Large intestine (tissue), 3 donors: ENCODE measurements around the gene AFMID. TPM values are rescaled to one million over a fixed set of nuclear protein-coding genes. Genes with fewer than 3 reads are reported as not detected.

Experiments used
- DNase-seq, 2 donors: peaks; one replicate each; pipeline versions ENCODE4 v3.0.0 to v3.0.0-alpha.2; 2013
- H3K27ac ChIP-seq: one replicate; pipeline ENCODE4 v1.5.1; 2013; ENCODE audit warnings: low read length
- H3K27me3 ChIP-seq: 2 replicates; pipeline ENCODE4 v1.6.1; 2013; ENCODE audit warnings: low read length; ENCODE audit not compliant: control insufficient read depth, insufficient read depth
- H3K36me3 ChIP-seq: 2 replicates; pipeline ENCODE4 v1.6.1; 2013; ENCODE audit warnings: low read length; ENCODE audit not compliant: control insufficient read depth, insufficient read depth
- H3K4me1 ChIP-seq: one replicate; pipeline ENCODE4 v1.6.1; 2013; ENCODE audit warnings: low read length; ENCODE audit not compliant: control insufficient read depth, insufficient read depth
- H3K4me3 ChIP-seq: one replicate; pipeline ENCODE4 v1.5.1; 2013; ENCODE audit warnings: low read length
- H3K9me3 ChIP-seq: one replicate; pipeline ENCODE4 v1.6.1; 2013; ENCODE audit warnings: mild to moderate bottlenecking, low read depth, low read length, moderate library complexity; ENCODE audit not compliant: control insufficient read depth
- WGBS: methylation state at CpG from one replicate; pipeline ENCODE4 v1.1.5; 2013; ENCODE audit warnings: low lambda C conversion rate; ENCODE audit not compliant: insufficient coverage; 5-methylcytosine and 5-hydroxymethylcytosine counted together
- polyA plus RNA-seq: library from polyadenylated mRNA; unstranded; fragments of 120-200 nt; gene quantifications from one replicate; pipeline ENCODE4 v1.2.1, GENCODE V29; 2013

AFMID gene
- polyA plus RNA-seq, 1 donor, result 50.8 TPM

DNA sequence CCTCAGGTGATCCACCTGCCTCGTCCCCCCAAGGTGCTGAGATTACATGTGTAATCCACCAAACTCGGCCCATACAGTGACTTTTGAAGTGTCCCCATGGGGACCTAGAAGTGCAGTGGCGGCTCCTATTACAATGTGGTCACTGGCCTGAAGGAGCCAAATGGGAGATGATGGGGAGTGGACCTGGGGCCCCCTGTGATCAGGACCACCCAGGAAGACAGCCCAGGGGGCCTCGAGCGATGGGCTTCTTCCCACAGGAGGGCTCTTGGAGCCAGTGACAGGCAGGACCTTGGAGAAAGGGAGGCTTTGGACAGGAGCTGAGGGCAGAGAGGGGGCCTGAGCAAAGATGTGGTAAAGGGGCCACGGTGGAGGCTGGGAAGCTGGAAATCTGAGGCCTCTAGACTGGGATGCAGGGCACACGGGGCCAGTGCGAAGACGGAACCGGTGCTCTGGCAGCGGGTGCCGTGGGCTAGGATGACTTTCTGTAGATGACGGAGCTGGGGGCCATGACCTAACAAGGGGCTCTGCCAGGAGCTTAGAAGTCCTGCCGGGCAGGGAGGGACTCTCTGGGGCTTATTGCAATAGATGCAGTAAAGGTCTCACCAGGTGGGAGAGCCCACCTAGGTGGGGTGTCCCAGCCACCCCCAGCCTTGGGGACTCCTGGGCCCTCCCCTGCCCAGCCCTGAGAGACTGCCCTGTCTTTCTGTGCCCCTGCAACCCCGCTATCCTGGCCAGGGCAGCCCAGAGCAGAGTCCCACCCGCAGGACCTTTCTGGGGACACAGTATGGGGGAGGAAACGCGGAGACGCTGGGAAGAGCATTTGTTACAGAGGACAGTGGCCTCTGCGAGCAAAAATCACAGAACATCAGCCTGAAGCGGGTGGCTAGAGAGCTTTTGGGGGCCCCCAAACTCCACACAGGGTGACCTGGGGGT lies 43.7 kb upstream of the AFMID start:
- peak overlapping the region; percentile 92 for H3K27ac ChIP-seq
- H3K4me1 ChIP-seq, result peaks cover 70% of the 10 kb centered on the region
- H3K36me3 ChIP-seq, result no peaks in the 10 kb centered on the region
- no peaks in the 10 kb centered on the region for H3K27me3 ChIP-seq
- H3K4me3 ChIP-seq, result no peak overlapping the region
- WGBS, result no CpG with 5 or more reads among the region's 21 CpGs
- H3K9me3 ChIP-seq, result peaks cover 4% of the 10 kb centered on the region
- DNase-seq, result no peak

DNA sequence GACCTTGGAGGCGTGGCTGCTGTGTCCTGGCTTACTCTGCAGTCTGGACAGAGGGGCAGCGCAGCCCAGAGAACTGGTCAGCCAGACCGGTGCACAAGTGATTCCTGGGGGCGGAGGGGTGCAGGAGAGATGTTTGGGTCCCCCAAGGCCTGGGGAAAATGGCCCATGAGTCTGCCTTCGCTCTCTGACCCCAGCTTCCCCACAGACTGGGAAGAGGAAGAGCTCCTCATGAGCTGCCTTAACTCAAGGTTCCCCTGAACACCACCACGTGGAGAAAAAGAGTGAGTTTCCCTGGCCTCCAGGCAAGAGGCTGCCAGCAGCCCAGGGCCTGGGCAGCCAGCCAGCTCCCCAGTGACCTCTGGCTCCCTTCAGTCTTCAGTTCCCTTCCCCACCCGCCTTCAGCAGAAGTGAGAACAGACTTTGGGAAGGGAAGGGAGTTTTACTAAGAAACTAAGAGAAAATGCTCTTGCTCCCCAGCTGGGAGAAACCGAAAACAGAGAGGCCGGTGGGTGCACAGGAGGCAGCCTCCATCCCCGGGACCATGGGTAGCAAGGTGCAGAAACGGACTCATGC lies 42.9 kb upstream of the AFMID start:
- H3K4me1 ChIP-seq, result peaks cover 74% of the 10 kb centered on the region
- H3K27ac ChIP-seq, result peak overlapping the region; percentile 92
- no peak overlapping the region for H3K4me3 ChIP-seq
- H3K9me3 ChIP-seq, result peaks cover 4% of the 10 kb centered on the region
- no peaks in the 10 kb centered on the region for H3K27me3 ChIP-seq
- no CpG with 5 or more reads among the region's 11 CpGs for WGBS
- H3K36me3 ChIP-seq, result no peaks in the 10 kb centered on the region
- peak; percentile 78 to 90 for DNase-seq

DNA sequence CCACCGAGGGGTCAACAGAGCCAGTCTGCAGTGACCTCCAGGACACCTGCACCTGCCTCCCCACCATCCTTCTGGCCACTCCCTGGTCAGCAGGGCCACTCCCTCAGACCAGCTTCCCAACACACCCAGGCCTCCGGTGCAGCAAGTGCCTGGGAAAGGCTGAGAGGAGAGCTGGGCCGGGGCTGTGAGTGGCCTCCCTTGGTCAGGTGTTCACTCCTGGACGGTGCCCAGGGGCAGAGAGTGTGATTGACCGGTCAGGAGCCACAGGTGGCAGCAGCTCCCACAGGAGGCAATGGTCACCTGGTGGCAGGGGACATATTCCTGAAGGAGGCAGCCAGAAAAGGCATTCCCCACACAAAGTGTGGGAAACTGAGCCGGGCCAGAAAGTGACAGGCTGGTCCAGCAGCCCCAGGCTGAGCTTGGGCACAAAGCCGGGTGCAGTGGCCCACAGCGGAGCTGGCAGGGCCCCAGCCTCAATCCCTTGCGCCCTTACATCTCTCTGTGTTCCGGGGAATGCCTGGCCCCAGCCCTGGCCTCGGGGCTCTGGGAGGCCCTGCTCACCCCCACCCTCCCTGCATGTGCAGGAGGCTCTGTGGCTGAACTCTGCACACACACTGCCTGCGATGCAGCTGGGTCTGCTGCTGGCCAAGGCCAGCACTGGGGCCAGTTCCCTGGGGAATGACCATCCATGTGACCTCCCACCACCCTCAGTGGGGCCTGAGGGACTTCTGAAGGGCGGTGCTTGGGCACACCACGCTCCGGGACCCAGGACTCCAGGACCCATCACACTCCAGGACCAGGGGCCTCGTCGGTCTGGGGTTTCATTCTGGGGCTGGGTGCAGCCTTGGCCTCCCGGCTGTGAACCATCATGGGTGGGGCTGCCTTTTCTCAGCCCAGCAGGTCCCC lies 42.2 kb upstream of the AFMID start:
- DNase-seq, result peak in 1 of 2 donors; percentile 84
- WGBS, result no CpG with 5 or more reads among the region's 18 CpGs

DNA sequence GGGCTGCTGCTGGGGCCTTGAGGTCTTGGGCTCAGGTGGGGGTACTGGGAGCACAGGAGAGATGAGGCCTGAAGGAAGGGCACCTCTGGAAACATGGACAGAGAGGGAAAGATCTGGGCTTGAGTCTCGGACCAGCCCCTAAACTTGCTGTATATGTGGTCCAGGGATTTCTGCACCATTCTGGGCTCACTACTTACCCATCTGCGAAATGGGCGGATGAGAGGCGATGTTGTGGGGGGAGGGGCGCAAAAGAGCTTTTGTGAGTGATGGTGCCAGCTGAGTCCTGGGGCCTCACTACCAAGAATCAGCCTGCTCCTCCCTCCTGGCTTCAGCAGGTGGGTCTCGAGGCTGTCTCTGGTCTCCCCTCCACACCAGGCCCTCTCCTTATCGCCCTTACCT lies 40.7 kb upstream of the AFMID start:
- no CpG with 5 or more reads among the region's 7 CpGs for WGBS
- Histone ChIP-seq H3K4me3 (peak overlapping the region; percentile 38), H3K9me3 (no peaks in the 10 kb centered on the region), H3K4me1 (peaks cover 78% of the 10 kb centered on the region), H3K36me3 (no peaks in the 10 kb centered on the region), H3K27me3 (no peaks in the 10 kb centered on the region), H3K27ac (peak overlapping the region; percentile 92)
- DNase-seq, result no peak

More for the DNA sequence above, 42.2 kb upstream of the AFMID start:
- Histone ChIP-seq H3K36me3 (no peaks in the 10 kb centered on the region), H3K27ac (peak overlapping the region; percentile 92), H3K4me1 (peaks cover 71% of the 10 kb centered on the region), H3K4me3 (no peak overlapping the region), H3K9me3 (peaks cover 4% of the 10 kb centered on the region), H3K27me3 (no peaks in the 10 kb centered on the region)

DNA sequence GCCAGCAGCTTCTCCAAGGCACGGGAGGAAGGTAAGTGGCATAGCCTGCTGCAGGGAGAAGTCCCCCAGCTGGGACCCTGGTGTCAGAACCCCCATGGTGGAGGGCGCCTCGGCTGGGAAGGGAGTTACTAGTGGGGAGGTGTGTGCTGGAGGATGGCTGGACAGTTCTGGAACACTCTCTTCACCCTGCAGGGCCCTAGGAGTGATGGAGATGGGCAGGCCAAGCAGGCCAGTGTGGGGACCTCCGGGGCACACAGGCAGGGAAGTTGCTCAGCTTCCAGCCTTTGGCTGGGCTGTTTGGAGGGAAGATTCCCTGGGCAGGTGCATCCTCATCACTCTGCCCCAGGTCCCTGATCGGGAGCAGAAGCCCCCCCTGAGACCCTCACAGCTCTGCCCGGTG lies 40.3 kb upstream of the AFMID start:
- Histone ChIP-seq H3K4me1 (peaks cover 78% of the 10 kb centered on the region), H3K4me3 (peak overlapping the region; percentile 38), H3K27me3 (no peaks in the 10 kb centered on the region), H3K36me3 (no peaks in the 10 kb centered on the region), H3K27ac (peak overlapping the region; percentile 92), H3K9me3 (no peaks in the 10 kb centered on the region)
- DNase-seq, result peak in 1 of 2 donors; percentile 9
- no CpG with 5 or more reads among the region's 6 CpGs for WGBS

DNA sequence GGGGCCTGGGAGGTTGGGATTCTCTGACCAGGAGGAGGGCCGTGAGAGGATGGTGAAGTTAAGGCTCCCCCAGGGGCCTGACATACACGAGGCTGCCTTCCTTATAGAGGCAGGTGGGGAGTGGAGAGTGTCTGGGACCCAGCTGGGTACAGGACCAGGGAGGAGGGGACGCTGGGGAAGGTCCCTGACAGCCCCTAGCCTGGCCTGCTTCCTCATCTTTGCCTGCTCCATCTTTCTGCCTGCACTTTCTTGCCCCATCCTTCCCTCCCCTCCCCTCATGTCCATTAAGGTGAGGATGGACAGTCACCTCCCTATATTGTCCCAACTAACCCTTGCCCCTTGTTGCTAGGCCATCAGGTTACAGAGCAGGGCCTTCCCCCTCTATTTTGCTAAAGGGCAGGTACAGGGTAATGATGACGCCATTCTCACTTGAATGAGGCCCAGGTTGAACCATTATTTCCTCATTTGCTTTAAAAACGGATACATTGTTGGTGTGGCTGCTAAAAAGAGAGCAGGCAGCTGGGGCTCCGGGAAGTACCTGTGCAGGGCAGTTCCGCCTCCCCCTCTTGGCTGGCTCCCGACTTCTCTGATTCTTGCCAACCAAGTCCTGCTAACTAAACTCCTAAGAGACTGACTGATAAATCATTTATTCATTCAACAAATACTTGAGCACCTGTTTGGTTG lies 39.7 kb upstream of the AFMID start:
- 40% methylated on average over 1 of the region's 8 CpGs for WGBS
- Histone ChIP-seq H3K27ac (peak overlapping the region; percentile 92), H3K4me1 (peaks cover 75% of the 10 kb centered on the region), H3K9me3 (no peaks in the 10 kb centered on the region), H3K27me3 (no peaks in the 10 kb centered on the region), H3K4me3 (peak overlapping the region; percentile 38), H3K36me3 (no peaks in the 10 kb centered on the region)
- peak in 1 of 2 donors; percentile 40 for DNase-seq

DNA sequence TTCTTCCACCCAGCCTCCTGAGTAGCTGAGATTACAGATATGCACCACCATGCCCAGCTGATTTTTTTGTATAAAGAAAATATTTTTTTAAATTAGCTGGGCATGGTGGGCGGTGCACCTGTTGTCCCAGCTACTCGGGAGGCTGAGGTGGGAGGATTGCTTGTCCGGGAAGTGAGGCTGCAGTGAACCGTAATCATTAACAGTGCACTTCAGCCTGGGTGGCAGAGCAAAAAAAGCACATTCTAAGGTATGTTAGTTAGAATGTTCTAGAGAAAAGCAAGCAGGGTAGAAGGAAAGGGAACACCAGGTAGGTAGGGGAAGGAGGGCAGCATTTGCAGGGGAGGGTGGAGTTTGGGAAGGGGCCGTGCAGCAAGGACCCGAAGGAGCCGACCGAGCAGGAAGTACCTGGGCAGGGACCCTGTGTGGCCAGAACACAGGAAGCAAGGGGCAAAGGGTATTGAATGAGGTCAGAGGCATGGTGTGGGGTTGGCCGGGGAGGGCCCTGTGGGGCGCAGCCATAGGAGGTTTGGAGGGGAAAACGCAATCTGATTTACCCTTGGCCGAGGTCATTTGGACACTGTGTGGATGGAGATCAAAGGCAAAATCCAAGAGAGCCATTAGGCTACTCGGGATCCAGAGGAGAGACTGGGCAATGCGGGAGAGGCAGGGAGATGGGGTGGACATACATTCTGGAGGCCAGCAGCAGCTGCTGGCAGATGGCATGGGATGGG lies 38.7 kb upstream of the AFMID start:
- Histone ChIP-seq H3K4me3 (no peak overlapping the region), H3K36me3 (no peaks in the 10 kb centered on the region), H3K27me3 (no peaks in the 10 kb centered on the region), H3K9me3 (no peaks in the 10 kb centered on the region), H3K27ac (peak overlapping the region; percentile 92), H3K4me1 (peaks cover 70% of the 10 kb centered on the region)
- 0% methylated on average over 1 of the region's 14 CpGs for WGBS
- DNase-seq, result peak in 1 of 2 donors; percentile 68

DNA sequence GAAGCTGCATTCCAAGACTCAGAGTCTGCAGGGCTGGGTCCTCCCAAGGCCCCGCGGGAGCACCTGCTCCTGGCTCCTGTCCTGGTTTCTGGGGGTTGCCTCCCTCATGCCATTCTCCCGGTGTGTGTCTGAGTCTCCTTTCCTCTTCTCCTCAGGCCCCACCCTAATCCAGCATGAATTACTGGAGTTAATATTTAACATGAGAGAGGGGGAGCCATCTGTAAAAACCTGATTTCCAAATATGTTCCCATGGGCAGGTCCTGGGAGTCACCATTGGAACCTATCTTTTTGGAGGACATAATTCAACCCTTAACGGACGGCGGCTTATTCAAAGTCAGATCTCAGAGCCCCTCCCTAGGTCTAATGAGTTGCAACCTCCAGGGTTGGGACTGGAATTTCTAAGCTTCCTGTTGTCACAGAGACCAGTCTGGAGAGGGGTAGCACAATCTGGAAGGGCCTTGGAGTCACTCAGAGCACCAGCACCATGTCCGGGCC lies 35.6 kb upstream of the AFMID start:
- WGBS, result no CpG with 5 or more reads among the region's 7 CpGs
- H3K9me3 ChIP-seq, result no peaks in the 10 kb centered on the region
- no peaks in the 10 kb centered on the region for H3K27me3 ChIP-seq
- no peaks in the 10 kb centered on the region for H3K36me3 ChIP-seq
- no peak overlapping the region for H3K4me3 ChIP-seq
- DNase-seq, result peak in 1 of 2 donors; percentile 85
- H3K27ac ChIP-seq, result peak overlapping the region; percentile 51
- H3K4me1 ChIP-seq, result peaks cover 40% of the 10 kb centered on the region
